Myometrial cell (primary cell): ENCODE results near the gene FBXL13. TPM values are rescaled to one million over a fixed set of nuclear protein-coding genes. Genes with fewer than 3 reads are reported as not detected.

Experiments
- total RNA-seq: library from RNA; depleted of rRNA; stranded (reverse); fragments of >200 nt; gene quantifications from 2 replicates; pipeline ENCODE4 v1.2.3, GENCODE V29; 2015

FBXL13 gene
- 1.1 and 1.4 TPM in 2 replicates for total RNA-seq

DNA sequence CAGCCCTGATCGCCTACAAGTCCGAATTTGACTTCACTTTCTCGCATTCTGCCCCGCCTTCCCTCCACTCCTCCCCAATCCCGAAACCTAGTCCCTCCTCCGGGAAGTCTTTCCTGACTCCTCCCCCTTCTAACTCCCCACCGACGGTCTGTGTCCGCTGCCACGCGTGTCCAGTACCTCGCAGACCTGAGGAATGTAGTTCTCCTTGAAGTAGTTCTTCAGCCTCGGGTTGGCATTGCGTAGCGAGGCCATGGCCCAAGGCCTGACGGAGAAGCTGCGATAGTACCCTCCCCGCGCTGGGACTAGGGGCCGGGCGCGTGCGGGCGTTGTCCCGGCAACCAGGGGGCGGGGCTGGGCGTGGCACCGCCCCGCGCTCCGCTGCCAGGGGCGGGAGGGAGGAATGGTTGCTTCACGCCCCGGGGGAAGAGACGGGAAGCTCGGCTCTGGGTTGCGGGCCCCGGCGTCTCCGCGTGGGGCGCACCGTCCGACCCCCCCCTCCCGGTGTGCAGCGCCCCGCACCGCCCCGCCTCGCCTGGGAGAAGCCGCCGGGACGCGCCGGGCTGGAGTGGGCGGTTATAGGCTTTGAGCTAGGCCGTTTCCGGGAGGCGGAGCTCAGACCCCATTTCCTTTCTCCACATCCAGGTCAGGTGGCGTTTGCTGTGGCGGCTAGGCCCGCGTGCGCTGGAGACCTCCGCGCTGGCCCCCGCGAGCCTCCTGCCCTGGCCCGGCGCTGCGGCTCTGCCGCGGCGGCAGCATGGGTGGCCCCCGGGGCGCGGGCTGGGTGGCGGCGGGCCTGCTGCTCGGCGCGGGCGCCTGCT is at the start of gene FBXL13, which contains the start of gene ARMC10:
FBXL13 (minus strand) TSS at position 278 of the 818 bp plus-strand sequence.
ARMC10 (plus strand) TSS at position 622 of the 818 bp plus-strand sequence; CDS start at position 755, 133 bp downstream.

DNA sequence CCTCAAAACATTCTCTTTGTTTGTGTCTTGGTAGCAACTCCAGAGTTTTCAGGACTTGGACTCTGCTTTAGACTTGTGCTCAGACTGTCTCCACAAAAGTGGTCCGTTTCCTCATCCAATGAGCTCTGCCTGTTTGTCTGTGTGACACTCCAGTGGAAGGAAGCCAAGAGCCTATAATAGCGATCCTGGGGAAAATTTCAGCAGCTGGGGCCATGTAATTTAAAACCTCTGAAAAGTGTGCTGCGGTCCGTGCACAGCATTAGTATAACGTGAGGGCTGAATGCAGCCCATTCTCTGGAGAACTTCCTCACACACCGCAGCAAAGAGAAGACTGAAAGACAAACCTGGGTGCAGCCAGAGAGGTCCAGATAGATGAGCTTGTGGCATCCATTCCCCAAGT is 161.9 kb downstream of the FBXL13 start, which contains the start of gene LRRC17:
LRRC17 (plus strand) TSS at position 259 of the 400 bp plus-strand sequence. CDS start 20,914 bp downstream, outside the sequence.

Other genes with a start within 250 kb of the FBXL13 start
- gene LRRC17, start 161.8 kb downstream of the FBXL13 start, total RNA-seq, result 104 and 108 TPM in 2 replicates
- gene ARMC10, start 344 bp upstream of the FBXL13 start, total RNA-seq, result 29.4 and 35.3 TPM in 2 replicates
- gene NAPEPLD, start 74.3 kb upstream of the FBXL13 start, total RNA-seq, result 1.8 and 2.3 TPM in 2 replicates
- 61.7 and 62.0 TPM in 2 replicates for gene PMPCB, start 222.6 kb upstream of the FBXL13 start, total RNA-seq